Bladder microvascular endothelial cell (primary cell): ENCODE measurements around the gene DFFB. TPM values are rescaled to one million over a fixed set of nuclear protein-coding genes. Genes with fewer than 3 reads are reported as not detected.

ENCODE experiments used
- total RNA-seq: library from RNA; depleted of rRNA; stranded (reverse); fragments of >200 nt; gene quantifications from 2 replicates; pipeline ENCODE4 v1.2.3, GENCODE V29; 2014

The DFFB gene, protein sequence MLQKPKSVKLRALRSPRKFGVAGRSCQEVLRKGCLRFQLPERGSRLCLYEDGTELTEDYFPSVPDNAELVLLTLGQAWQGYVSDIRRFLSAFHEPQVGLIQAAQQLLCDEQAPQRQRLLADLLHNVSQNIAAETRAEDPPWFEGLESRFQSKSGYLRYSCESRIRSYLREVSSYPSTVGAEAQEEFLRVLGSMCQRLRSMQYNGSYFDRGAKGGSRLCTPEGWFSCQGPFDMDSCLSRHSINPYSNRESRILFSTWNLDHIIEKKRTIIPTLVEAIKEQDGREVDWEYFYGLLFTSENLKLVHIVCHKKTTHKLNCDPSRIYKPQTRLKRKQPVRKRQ
- total RNA-seq: 6.5 and 9.4 TPM in 2 replicates

DNA sequence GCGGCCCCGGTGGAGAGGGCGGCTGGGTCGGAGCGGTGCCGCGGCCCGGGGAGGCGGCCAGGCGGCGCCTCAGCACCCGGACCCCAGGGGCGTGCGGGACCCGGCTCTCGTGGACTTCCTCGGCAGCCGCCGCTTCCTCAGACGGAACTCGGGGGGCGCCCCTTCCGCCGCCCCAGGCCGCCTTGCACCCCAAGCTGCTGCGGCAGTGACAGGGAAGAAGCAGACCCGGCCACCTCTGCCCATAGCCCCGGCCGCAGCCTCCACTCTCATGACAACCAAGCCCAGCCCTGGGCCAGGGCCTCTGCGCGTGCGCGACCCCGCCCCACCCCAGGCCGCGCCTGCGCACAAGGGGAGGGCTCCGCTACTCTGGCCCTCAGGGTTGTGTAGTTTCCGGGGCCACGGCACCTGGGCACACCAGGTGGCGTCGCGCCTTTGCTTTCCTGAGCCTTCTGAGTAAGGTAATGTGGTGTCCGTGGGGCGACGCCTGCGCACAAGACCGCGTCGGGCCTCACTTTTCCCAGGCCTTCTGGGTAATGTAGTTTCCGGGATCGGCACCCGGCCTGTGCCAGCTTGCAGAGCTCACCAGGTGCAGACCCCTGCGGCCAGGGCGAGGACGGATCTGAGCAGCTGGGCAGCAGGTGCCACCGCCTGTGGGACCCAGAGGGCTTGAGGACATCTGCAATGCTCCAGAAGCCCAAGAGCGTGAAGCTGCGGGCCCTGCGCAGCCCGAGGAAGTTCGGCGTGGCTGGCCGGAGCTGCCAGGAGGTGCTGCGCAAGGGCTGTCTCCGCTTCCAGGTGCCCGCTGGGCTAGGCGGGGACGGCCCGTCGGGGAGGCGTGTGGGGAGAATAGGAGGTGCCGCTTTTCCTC is at the start of gene DFFB, which contains the start of gene CEP104:
TSS of gene DFFB (plus strand) at position 554 of the 868 bp plus-strand sequence. CDS start at position 682, 128 bp downstream.
TSS of gene CEP104 (minus strand) at position 289 of the 868 bp plus-strand sequence. CDS start 4,804 bp downstream, outside the sequence.

DNA sequence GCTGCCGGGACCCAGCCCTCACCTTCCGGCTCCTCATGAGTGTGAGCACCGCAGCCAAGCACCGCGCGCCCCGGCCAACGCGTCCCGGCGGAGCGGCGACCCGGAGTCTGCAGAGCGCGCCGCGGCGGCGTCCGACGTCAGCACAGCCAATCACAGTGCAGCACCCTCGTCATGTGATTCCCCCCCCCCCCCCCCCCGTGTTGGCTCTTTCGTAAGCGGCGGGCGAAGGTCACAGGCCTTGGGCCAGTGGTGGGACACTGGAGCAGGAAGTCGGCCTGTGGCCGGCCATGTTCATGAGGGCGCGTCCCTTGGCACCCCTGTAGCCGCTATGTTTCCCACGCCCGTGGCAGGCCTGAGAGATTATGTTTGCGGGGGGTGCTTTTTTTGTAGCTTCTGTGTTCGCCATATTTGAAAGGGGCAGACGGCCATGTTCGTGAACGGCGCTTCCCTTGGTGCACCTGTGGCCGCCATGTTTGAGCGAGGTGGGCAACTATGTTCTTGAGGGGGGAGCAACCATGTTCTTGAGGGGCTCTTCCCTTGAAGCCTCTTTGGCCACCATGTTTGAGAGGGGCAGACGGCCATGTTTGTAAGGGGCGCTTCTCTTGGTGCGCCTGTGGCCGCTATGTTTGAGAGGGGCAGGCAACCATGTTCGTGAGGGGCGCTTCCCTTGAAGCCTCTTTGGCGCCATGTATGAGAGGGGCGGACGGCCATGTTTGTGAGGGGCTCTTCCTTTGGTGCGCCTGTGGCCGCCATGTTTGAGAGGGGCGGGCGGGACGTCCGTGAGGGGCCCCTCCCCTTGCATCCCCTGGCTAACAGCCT is 43.1 kb downstream of the DFFB start, which contains the start of gene C1orf174:
TSS of gene C1orf174 (minus strand) at position 123 of the 819 bp plus-strand sequence. CDS start at position 37, 86 bp downstream.

Other genes starting within 250 kb of the DFFB start
- 30.8 and 274 TPM in 2 replicates for gene MEGF6, start 246.0 kb upstream of the DFFB start, total RNA-seq
- gene TPRG1L, start 232.5 kb upstream of the DFFB start, total RNA-seq: 28.2 and 37.4 TPM in 2 replicates
- gene WRAP73, start 207.4 kb upstream of the DFFB start, total RNA-seq: 14.9 and 25.6 TPM in 2 replicates
- gene TP73, start 205.0 kb upstream of the DFFB start, total RNA-seq: under 0.01 and 0.13 TPM in 2 replicates
- gene CCDC27, start 105.0 kb upstream of the DFFB start, total RNA-seq: not detected in 2 replicates
- 0.44 and 0.49 TPM in 2 replicates for gene SMIM1, start 84.7 kb upstream of the DFFB start, total RNA-seq
- 22.7 and 28.8 TPM in 2 replicates for gene LRRC47, start 61.0 kb upstream of the DFFB start, total RNA-seq
- 18.3 and 35.9 TPM in 2 replicates for gene CEP104, start 265 bp upstream of the DFFB start, total RNA-seq
- 20.2 and 26.3 TPM in 2 replicates for gene C1orf174, start 42.8 kb downstream of the DFFB start, total RNA-seq